ENCODE data around the gene CAMK1D. TPM values are rescaled to one million over a fixed set of nuclear protein-coding genes. Genes with fewer than 3 reads are reported as not detected.
"Not testable (repeated sequence)": the region's sequence is repeated elsewhere in the genome, so short reads cannot be mapped to it uniquely, and the experiment has no call there.

CAMK1D gene
- total RNA-seq, 1 donor from 2014 or later, result 1.0 TPM

DNA sequence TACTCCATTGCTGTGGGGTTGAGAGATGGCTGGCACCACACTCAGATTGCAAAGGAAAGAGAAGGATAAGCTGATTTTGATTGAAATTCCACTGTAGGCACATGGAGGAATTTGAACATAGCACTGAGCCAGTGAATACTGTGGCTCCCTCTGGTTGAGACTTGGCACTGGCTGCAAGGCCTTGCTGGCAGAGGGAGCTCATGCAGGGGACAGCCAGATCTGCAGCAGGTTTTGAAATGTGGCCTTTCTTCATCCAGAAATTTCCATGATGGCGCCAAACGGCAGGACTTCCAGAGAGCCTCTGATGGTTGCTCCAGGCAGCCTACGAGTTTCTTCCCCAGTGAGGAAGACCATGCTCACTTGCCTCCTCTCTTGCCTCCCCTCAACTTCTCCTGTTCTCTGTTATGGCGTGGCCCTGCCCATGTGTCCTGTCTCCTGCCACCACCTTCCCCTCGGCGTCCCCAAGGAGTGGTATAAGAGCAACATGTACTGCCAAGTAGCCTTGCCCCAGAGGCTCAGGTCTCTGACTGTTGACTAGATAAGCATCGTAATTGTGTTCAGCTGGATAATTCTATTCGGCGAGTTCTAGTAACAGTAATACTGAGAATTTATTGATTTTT, 386.6 kb downstream of the CAMK1D start:
- no peak for DNase-seq (ENCODE audit: low read depth)

DNA sequence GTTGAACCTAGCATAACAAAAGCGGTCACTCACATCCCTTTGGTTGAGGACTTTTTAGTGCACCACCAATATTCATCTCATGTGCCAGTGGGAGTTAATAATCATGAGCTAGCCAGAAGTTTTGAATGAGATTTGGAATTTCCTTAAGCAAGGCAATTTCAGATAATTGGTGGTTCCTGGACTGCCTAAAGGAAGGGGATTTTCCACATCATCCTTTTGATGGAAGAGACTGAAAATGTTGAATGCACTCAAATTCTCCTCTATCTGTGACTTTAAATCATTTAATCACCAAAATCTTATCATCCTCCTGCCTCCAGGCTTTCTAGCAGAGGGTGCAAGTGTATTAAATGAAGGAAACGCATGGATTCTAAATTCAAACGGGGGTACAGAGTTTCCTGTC, 391.5 kb downstream of the CAMK1D start:
- DNase-seq (ENCODE audit: low read depth), result no peak
- TF ChIP-seq CTCF (conservative IDR thresholded peaks at IDR 0.05; ENCODE audit: low read depth, low read length), result no peak
- no peak overlapping the region for H3K4me3 ChIP-seq (ENCODE audit: low read depth, low read length)

More for the DNA sequence above, 386.6 kb downstream of the CAMK1D start:
- no peak for TF ChIP-seq CTCF (conservative IDR thresholded peaks at IDR 0.05; ENCODE audit: low read depth, low read length)
- no peak overlapping the region for H3K4me3 ChIP-seq (ENCODE audit: low read depth, low read length)

GRCh38 chr10:12741360-12741804, 392.0 kb downstream of the CAMK1D start:
- no peak for DNase-seq (ENCODE audit: low read depth)
- no peak for TF ChIP-seq CTCF (conservative IDR thresholded peaks at IDR 0.05; ENCODE audit: low read depth, low read length)
- no peak overlapping the region for H3K4me3 ChIP-seq (ENCODE audit: low read depth, low read length)

- no peak for DNase-seq (ENCODE audit: low read depth)
- no peak for TF ChIP-seq CTCF (conservative IDR thresholded peaks at IDR 0.05; ENCODE audit: low read depth, low read length)
These were observed 393.4 kb downstream of the CAMK1D start for GRCh38 chr10:12742771-12743170.

GRCh38 chr10:12743466-12743865, 394.1 kb downstream of the CAMK1D start:
- not testable (repeated sequence) for H3K4me3 ChIP-seq (ENCODE audit: low read depth, low read length); DNase-seq (ENCODE audit: low read depth)

More at GRCh38 chr10:12742771-12743170, 393.4 kb downstream of the CAMK1D start:
- no peak overlapping the region for H3K4me3 ChIP-seq (ENCODE audit: low read depth, low read length)

- no peak overlapping the region for H3K4me3 ChIP-seq (ENCODE audit: low read depth, low read length)
- TF ChIP-seq CTCF (conservative IDR thresholded peaks at IDR 0.05; ENCODE audit: low read depth, low read length), result no peak
- no peak for DNase-seq (ENCODE audit: low read depth)
These were observed 394.6 kb downstream of the CAMK1D start for GRCh38 chr10:12743941-12744340.

DNA sequence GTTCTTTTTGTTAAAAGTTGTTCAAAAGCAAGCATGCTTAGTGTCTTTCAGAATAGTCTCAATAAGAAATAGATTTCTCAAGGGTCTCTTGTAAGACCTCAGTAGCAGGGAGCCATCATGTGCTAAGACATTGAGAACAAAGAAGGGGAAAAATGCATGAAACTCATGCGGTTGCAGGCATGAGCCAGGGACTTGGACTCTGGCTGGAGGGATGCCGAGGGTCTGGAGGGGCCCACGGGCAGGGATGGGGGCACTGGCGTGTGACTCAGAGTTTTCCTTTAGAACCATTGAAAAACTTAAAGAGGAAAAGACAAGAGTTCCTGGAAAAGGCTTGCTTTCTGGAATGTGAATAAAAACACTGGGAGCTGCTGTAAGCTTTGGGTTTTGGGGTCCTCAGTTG, 398.8 kb downstream of the CAMK1D start:
- DNase-seq (ENCODE audit: low read depth), result no peak
- H3K4me3 ChIP-seq (ENCODE audit: low read depth, low read length), result no peak overlapping the region

More for the DNA sequence above, 398.8 kb downstream of the CAMK1D start:
- no peak for TF ChIP-seq CTCF (conservative IDR thresholded peaks at IDR 0.05; ENCODE audit: low read depth, low read length)

All from epithelial cell of proximal tubule (primary cell).